ENCODE results near the gene C1QTNF4. TPM values are rescaled to one million over a fixed set of nuclear protein-coding genes. Genes with fewer than 3 reads are reported as not detected.
A peak's percentile ranks its signal among the peaks of the same experiment; 100 is the strongest.
"Not testable (repeated sequence)": the region's sequence is repeated elsewhere in the genome, so short reads cannot be mapped to it uniquely, and the experiment has no call there.

C1QTNF4 gene
- total and polyA plus RNA-seq, 10 of the 15 experiments (the other 5 are each of a cell fraction or from before 2014, with no cell fraction given) = 0.06 TPM; not detected in 9

DNA sequence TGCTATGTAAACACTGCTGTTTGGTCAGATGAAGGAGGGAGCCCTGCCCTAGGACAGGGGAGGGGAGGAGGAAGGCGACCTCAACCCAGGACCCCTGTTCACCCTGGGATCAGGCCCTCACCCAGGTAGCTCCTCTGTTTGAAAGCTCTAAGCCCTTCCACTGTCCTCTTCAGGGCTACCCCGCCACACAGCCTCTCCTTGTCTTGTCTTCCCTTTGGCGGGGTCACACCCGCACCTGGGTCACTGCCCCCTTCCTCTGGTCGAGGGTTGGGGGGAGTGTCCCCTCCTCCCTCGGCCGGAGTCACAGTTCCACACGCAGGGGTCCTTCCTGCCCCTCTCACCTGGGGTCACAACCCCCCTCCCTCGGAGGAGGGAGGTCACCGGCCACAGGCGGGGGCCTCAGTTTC, 29.3 kb downstream of the C1QTNF4 start:
- 7% methylated on average over 10 of the region's 11 CpGs for WGBS (ENCODE audit: insufficient coverage, insufficient replicate concordance, low lambda C conversion rate, missing lambda C conversion rate)
- peak; percentile 16 for ATAC-seq
- Histone ChIP-seq H3K4me3 (peak overlapping the region; percentile 94), H2AFZ (ENCODE audit: control insufficient read depth, low read depth, low read length) (peak overlapping the region; percentile 82), H3K9ac (ENCODE audit: control insufficient read depth, insufficient read depth, low read length) (peak overlapping the region; percentile 76), H3K27me3 (replicated peaks in 1 of 2; ENCODE audit: control insufficient read depth in 2 of 2, insufficient read depth in 2 of 2, low read length in 1 of 2) (no peaks in the 10 kb centered on the region), H3K36me3 (ENCODE audit: control insufficient read depth in 2 of 2, insufficient read depth in 2 of 2, low read length in 1 of 2) (peaks cover 0 to 2% of the 10 kb centered on the region in 2 experiments; a peak in 1 of 4 replicates), H3K27ac (ENCODE audit: control insufficient read depth, insufficient read depth) (peak overlapping the region; percentile 58), H3K4me1 (ENCODE audit: control insufficient read depth, insufficient read depth, low read length) (no peaks in the 10 kb centered on the region; the same call in 1 of the 2 replicates), H3K79me2 (ENCODE audit: control insufficient read depth, insufficient read depth, low read length) (peaks cover 29% of the 10 kb centered on the region), H3K4me2 (ENCODE audit: control insufficient read depth, insufficient read depth) (peak overlapping the region; percentile 99), H3K9me3 (replicated peaks; ENCODE audit: control insufficient read depth, insufficient read depth, low read length) (no peaks in the 10 kb centered on the region), H4K20me1 (ENCODE audit: control insufficient read depth, insufficient read depth) (no peaks in the 10 kb centered on the region)
- RAD21 ChIA-PET (ENCODE audit: unreplicated experiment) = interaction anchor here (1.0 to 2.6 kb wide), 6 partner anchors 11 to 152 kb away, joined by 3 to 8 read pairs (median 3); partner anchors contain the start of gene AGBL2
- CTCF ChIA-PET = interaction anchor here (0.8 to 2.1 kb wide), 6 partner anchors 9 to 294 kb away, joined by 3 to 20 read pairs (median 4); partner anchors contain the start of gene CELF1
- in situ Hi-C loops (cut with MboI) (no loop called here), intact Hi-C loops (cut with micrococcal nuclease; ENCODE audit: unreplicated experiment) (no loop called here)
- TF ChIP-seq, protein P1, sequence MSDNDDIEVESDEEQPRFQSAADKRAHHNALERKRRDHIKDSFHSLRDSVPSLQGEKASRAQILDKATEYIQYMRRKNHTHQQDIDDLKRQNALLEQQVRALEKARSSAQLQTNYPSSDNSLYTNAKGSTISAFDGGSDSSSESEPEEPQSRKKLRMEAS (IDR thresholded peaks at IDR 0.05; ENCODE audit: low read depth, low read length) = peak; percentile 62; the same call in 1 of the 2 replicates
- TF ChIP-seq, protein P2, sequence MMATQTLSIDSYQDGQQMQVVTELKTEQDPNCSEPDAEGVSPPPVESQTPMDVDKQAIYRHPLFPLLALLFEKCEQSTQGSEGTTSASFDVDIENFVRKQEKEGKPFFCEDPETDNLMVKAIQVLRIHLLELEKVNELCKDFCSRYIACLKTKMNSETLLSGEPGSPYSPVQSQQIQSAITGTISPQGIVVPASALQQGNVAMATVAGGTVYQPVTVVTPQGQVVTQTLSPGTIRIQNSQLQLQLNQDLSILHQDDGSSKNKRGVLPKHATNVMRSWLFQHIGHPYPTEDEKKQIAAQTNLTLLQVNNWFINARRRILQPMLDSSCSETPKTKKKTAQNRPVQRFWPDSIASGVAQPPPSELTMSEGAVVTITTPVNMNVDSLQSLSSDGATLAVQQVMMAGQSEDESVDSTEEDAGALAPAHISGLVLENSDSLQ (IDR thresholded peaks at IDR 0.05) = 0 out of 2 replicates have a peak, but pooled peaks have one; percentile 4
- TF ChIP-seq SIX5 (IDR thresholded peaks at IDR 0.05; ENCODE audit: low read depth, low read length, severe bottlenecking) (no peak), NR2F1 (conservative IDR thresholded peaks at IDR 0.05) (peak; percentile 91; the same call in 1 of the 2 replicates), HDGF (IDR thresholded peaks at IDR 0.05) (peak; percentile 57; the same call in 1 of the 2 replicates)
- DNase-seq (ENCODE audit: low read depth, low spot score) = no peak
- TSS peak; percentile 88 for BruUV-seq (replicated peaks)
- SMC1A ChIA-PET (ENCODE audit: uncharacterized antibody, unreplicated experiment) = interaction anchor here (0.5 to 2.1 kb wide), 4 partner anchors 10 to 51 kb away, joined by 3 to 6 read pairs (median 5); no protein-coding TSS in a partner anchor
- POLR2A ChIA-PET = interaction anchor here (0.5 to 3.6 kb wide), 10 partner anchors 9 to 200 kb away, joined by 3 to 16 read pairs (median 4); partner anchors contain the start of genes CELF1, KBTBD4 and NDUFS3
- FAIRE-seq = no peak

DNA sequence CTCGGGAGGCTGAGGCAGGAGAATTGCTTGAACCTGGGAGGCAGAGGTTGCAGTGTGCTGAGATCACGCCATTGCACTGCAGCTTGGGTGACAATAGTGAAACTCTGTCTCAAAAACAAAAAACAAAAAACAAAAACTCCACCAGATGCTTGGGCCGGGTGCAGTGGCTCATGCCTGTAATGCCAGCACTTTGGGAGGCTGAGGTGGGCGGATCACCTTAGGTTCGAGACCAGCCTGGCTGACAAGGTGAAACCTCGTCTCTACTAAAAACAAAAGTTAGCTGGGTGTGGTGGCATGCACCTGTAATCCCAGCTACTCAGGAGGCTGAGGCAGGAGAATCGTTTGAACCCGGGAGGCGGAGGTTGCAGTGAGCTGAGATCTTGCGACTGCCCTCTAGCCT, 29.8 kb downstream of the C1QTNF4 start:
- H2AFZ ChIP-seq (ENCODE audit: control insufficient read depth, low read depth, low read length); FAIRE-seq; H3K27me3 ChIP-seq (replicated peaks in 1 of 2; ENCODE audit: control insufficient read depth in 2 of 2, insufficient read depth in 2 of 2, low read length in 1 of 2); H3K4me1 ChIP-seq (ENCODE audit: control insufficient read depth, insufficient read depth, low read length); intact Hi-C loops (cut with micrococcal nuclease; ENCODE audit: unreplicated experiment); H4K20me1 ChIP-seq (ENCODE audit: control insufficient read depth, insufficient read depth); H3K36me3 ChIP-seq (ENCODE audit: control insufficient read depth in 2 of 2, insufficient read depth in 2 of 2, low read length in 1 of 2); H3K4me3 ChIP-seq; in situ Hi-C loops (cut with MboI); H3K9ac ChIP-seq (ENCODE audit: control insufficient read depth, insufficient read depth, low read length); H3K27ac ChIP-seq (ENCODE audit: control insufficient read depth, insufficient read depth); H3K9me3 ChIP-seq (replicated peaks; ENCODE audit: control insufficient read depth, insufficient read depth, low read length); DNase-seq (ENCODE audit: low read depth, low spot score); ATAC-seq; BruUV-seq (replicated peaks): not testable (repeated sequence)
- Histone ChIP-seq H3K4me2 (ENCODE audit: control insufficient read depth, insufficient read depth) (peak overlapping the region; percentile 99), H3K79me2 (ENCODE audit: control insufficient read depth, insufficient read depth, low read length) (peaks cover 29% of the 10 kb centered on the region)
- ChIA-PET SMC1A (ENCODE audit: uncharacterized antibody, unreplicated experiment) (interaction anchor here (0.5 to 2.1 kb wide), 4 partner anchors 9 to 51 kb away, joined by 3 to 6 read pairs (median 5); no protein-coding TSS in a partner anchor), RAD21 (ENCODE audit: unreplicated experiment) (interaction anchor here (0.7 to 2.6 kb wide), 6 partner anchors 11 to 157 kb away, joined by 3 to 8 read pairs (median 3); partner anchors contain the start of gene AGBL2), CTCF (interaction anchor here (0.7 to 2.1 kb wide), 7 partner anchors 8 to 293 kb away, joined by 3 to 20 read pairs (median 3); partner anchors contain the start of gene CELF1), POLR2A (interaction anchor here (0.6 to 3.6 kb wide), 6 partner anchors 10 to 52 kb away, joined by 3 to 16 read pairs (median 8); partner anchors contain the start of genes CELF1, KBTBD4 and NDUFS3)
- WGBS (ENCODE audit: insufficient coverage, insufficient replicate concordance, low lambda C conversion rate, missing lambda C conversion rate) = 83% methylated on average over 10 of the region's 10 CpGs

DNA sequence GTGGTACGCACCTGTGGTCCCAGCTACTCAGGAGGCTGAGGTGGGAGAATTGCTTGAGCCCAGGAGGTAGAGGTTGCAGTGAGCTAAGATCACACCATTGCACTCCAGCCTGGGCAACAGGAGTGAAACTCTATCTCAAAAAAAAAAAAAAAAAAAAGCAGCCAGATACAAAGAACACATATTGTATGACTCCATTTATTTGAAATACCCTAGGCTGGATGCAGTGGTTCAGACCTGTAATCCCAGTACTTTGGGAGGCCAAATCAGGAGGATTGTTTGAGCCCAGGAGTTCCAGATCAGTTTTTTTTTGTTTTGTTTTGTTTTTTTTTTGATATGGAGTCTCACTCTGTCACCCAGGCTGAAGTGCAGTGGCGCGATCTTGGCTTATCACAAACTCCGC, 31.8 kb downstream of the C1QTNF4 start:
- RAD21 ChIA-PET (ENCODE audit: unreplicated experiment); DNase-seq (ENCODE audit: low read depth, low spot score); H2AFZ ChIP-seq (ENCODE audit: control insufficient read depth, low read depth, low read length); intact Hi-C loops (cut with micrococcal nuclease; ENCODE audit: unreplicated experiment); H3K9ac ChIP-seq (ENCODE audit: control insufficient read depth, insufficient read depth, low read length); H3K4me3 ChIP-seq; H3K27me3 ChIP-seq (replicated peaks in 1 of 2; ENCODE audit: control insufficient read depth in 2 of 2, insufficient read depth in 2 of 2, low read length in 1 of 2); H3K9me3 ChIP-seq (replicated peaks; ENCODE audit: control insufficient read depth, insufficient read depth, low read length); H4K20me1 ChIP-seq (ENCODE audit: control insufficient read depth, insufficient read depth); H3K4me2 ChIP-seq (ENCODE audit: control insufficient read depth, insufficient read depth); FAIRE-seq; ATAC-seq; H3K27ac ChIP-seq (ENCODE audit: control insufficient read depth, insufficient read depth); H3K36me3 ChIP-seq (ENCODE audit: control insufficient read depth in 2 of 2, insufficient read depth in 2 of 2, low read length in 1 of 2); H3K4me1 ChIP-seq (ENCODE audit: control insufficient read depth, insufficient read depth, low read length); in situ Hi-C loops (cut with MboI); CTCF ChIA-PET; POLR2A ChIA-PET; BruUV-seq (replicated peaks): not testable (repeated sequence)
- SMC1A ChIA-PET (ENCODE audit: uncharacterized antibody, unreplicated experiment) = interaction anchor here (0.7 kb wide), 1 partner anchor 108 kb away, joined by 3 read pairs; no protein-coding TSS in a partner anchor
- WGBS (ENCODE audit: insufficient coverage, insufficient replicate concordance, low lambda C conversion rate, missing lambda C conversion rate) = 100% methylated on average over 4 of the region's 4 CpGs
- peaks cover 22% of the 10 kb centered on the region for H3K79me2 ChIP-seq (ENCODE audit: control insufficient read depth, insufficient read depth, low read length)
